HepG2 (cell line): ENCODE results near the gene MYO18A. TPM values are rescaled to one million over a fixed set of nuclear protein-coding genes. Genes with fewer than 3 reads are reported as not detected.

Experiments
- ATF7-NPFF ChIP-seq: sonication (generic); formaldehyde crosslinking; IDR thresholded peaks from 2 replicates; pipeline ENCODE4 v1.8.1; 2023; ENCODE audit warnings: mild to moderate bottlenecking, low read depth, missing genetic modification reagents, moderate library complexity
- BCL6 ChIP-seq: IDR thresholded peaks from 2 replicates; pipeline ENCODE4 v1.6.1; 2016; ENCODE audit warnings: missing genetic modification reagents, missing compliant biosample characterization
- CREB1 ChIP-seq, 2 experiments: fragments of 450-650 bp in 1 of 2; IDR thresholded peaks; 2 replicates each; pipeline ENCODE4 v1.6.1; 2016 to 2017; ENCODE audit warnings: control low read depth in 1 of 2, mild to moderate bottlenecking in 1 of 2, missing compliant biosample characterization in 1 of 2, missing genetic modification characterization in 1 of 2
- DNMT3B ChIP-seq: conservative IDR thresholded peaks from 2 replicates; pipeline ENCODE4 v1.6.1; 2016; ENCODE audit warnings: missing biosample characterization, control low read depth
- ELF3 ChIP-seq: IDR thresholded peaks from 2 replicates; pipeline ENCODE4 v1.6.1; 2016; ENCODE audit warnings: missing genetic modification reagents, missing compliant biosample characterization
- FOSL2 ChIP-seq: sonication (generic); formaldehyde crosslinking; IDR thresholded peaks from 2 replicates; pipeline ENCODE4 v1.4.0; 2020; ENCODE audit warnings: missing genetic modification reagents
- HBP1 ChIP-seq: IDR thresholded peaks from 2 replicates; pipeline ENCODE4 v1.6.1; 2016; ENCODE audit warnings: low read depth, control low read depth
- HDAC1 ChIP-seq: sonication (generic); formaldehyde crosslinking; IDR thresholded peaks from 2 replicates; pipeline ENCODE4 v1.5.1; 2020; ENCODE audit warnings: mild to moderate bottlenecking, missing genetic modification reagents
- HDAC2 ChIP-seq: sonication (generic); formaldehyde crosslinking; IDR thresholded peaks from 2 replicates; pipeline ENCODE4 v1.4.0; 2020; ENCODE audit warnings: missing genetic modification reagents
- HMGXB3 ChIP-seq: sonication (generic); formaldehyde crosslinking; IDR thresholded peaks from 2 replicates; pipeline ENCODE4 v1.4.0; 2020; ENCODE audit warnings: missing genetic modification reagents, borderline replicate concordance
- HNF4A ChIP-seq: sonication (generic); formaldehyde crosslinking; IDR thresholded peaks from 2 replicates; pipeline ENCODE4 v1.4.0; 2020; ENCODE audit warnings: missing genetic modification reagents
- KDM1A ChIP-seq: IDR thresholded peaks from 2 replicates; pipeline ENCODE4 v1.6.1; 2016; ENCODE audit warnings: missing compliant biosample characterization
- MYPOP ChIP-seq: sonication (generic); formaldehyde crosslinking; IDR thresholded peaks from 2 replicates; pipeline ENCODE4 v1.8.1; 2023; ENCODE audit warnings: mild to moderate bottlenecking, moderate library complexity, missing genetic modification reagents
- PHF8 ChIP-seq: sonication (generic); formaldehyde crosslinking; IDR thresholded peaks from 2 replicates; pipeline ENCODE4 v1.5.0; 2020; ENCODE audit warnings: missing genetic modification reagents
- RXRA ChIP-seq: sonication (generic); formaldehyde crosslinking; IDR thresholded peaks from 2 replicates; pipeline ENCODE4 v1.5.1; 2020; ENCODE audit warnings: missing genetic modification reagents
- SMAD3 ChIP-seq: sonication (generic); formaldehyde crosslinking; IDR thresholded peaks from 2 replicates; pipeline ENCODE4 v1.4.0; 2020; ENCODE audit warnings: missing genetic modification reagents
- SOX13 ChIP-seq, 3 experiments: fragments of 450-650 bp in 1 of 3; sonication (generic) in 1 of 3; formaldehyde crosslinking in 1 of 3; IDR thresholded peaks in 2 of 3; conservative IDR thresholded peaks in 1 of 3; 2 replicates each; pipeline versions ENCODE4 v1.5.0 to v1.6.1; 2016 to 2020; ENCODE audit warnings: antibody characterized with exemption in 1 of 3, mild to moderate bottlenecking in 1 of 3, missing compliant biosample characterization in 1 of 3, missing genetic modification reagents in 1 of 3, moderate library complexity in 1 of 3
- SSRP1 ChIP-seq: IDR thresholded peaks from 2 replicates; pipeline ENCODE4 v1.6.1; 2016; ENCODE audit warnings: control low read depth
- TBX2 ChIP-seq: sonication (generic); formaldehyde crosslinking; IDR thresholded peaks from 2 replicates; pipeline ENCODE4 v1.5.0; 2020; ENCODE audit warnings: missing genetic modification reagents, mild to moderate bottlenecking, borderline replicate concordance
- TCF7L2 ChIP-seq: IDR thresholded peaks from 2 replicates; pipeline ENCODE4 v1.6.1; 2011; ENCODE audit warnings: mild to moderate bottlenecking, low read depth, low read length, moderate library complexity
- ZBTB7A ChIP-seq: sonication (generic); formaldehyde crosslinking; IDR thresholded peaks from 2 replicates; pipeline ENCODE4 v1.8.0; 2022; ENCODE audit warnings: mild to moderate bottlenecking, missing genetic modification reagents
- ZMYM2 ChIP-seq: sonication (generic); formaldehyde crosslinking; IDR thresholded peaks from 2 replicates; pipeline ENCODE4 v1.8.0; 2022; ENCODE audit warnings: mild to moderate bottlenecking, missing genetic modification reagents
- ZNF225 ChIP-seq: sonication (generic); formaldehyde crosslinking; IDR thresholded peaks from 2 replicates; pipeline ENCODE4 v1.4.0; 2020; ENCODE audit warnings: mild to moderate bottlenecking, missing genetic modification reagents
- ZNF33B ChIP-seq: sonication (generic); formaldehyde crosslinking; IDR thresholded peaks from 2 replicates; pipeline ENCODE4 v1.5.1; 2020; ENCODE audit warnings: mild to moderate bottlenecking, missing genetic modification reagents
- ZNF644 ChIP-seq: IDR thresholded peaks from 2 replicates; pipeline ENCODE4 v1.6.1; 2016; ENCODE audit warnings: low read depth
- polyA plus RNA-seq, 8 experiments: library from polyadenylated mRNA; depleted of rRNA in 3 of 8; stranded (reverse) in 7 of 8; unstranded in 1 of 8; fragments of >200 nt; fragmentation: Illumina TruSeq in 4 of 8; extraction: Trizol in 4 of 8; gene quantifications; 2 replicates each; pipeline versions ENCODE4 v1.2.1 to v1.2.3, GENCODE V29; 2011 to 2016; ENCODE audit warnings: low read depth in 4 of 8, missing spikeins in 1 of 8, mixed read lengths in 1 of 8; ENCODE audit not compliant: insufficient read depth in 1 of 8
- total RNA-seq, 5 experiments: library from RNA; depleted of rRNA; stranded (reverse); fragments of >200 nt; fragmentation: Illumina TruSeq; extraction: Trizol; gene quantifications; 2 replicates each; pipeline ENCODE4 v1.2.3, GENCODE V29; 2016; ENCODE audit warnings: low read depth in 1 of 5

Gene MYO18A
- total and polyA plus RNA-seq, 2 of the 13 experiments (the other 11 are each of a cell fraction or from before 2014, with no cell fraction given), result 16.8 to 24.8 TPM

- peak; percentile 69; the same call in 1 of the 2 replicates for TF ChIP-seq SSRP1 (CRISPR knock-in tag)
- TF ChIP-seq ZNF33B, result no peak
- TF ChIP-seq HBP1 (CRISPR knock-in tag), result peak; percentile 52; the same call in 1 of the 2 replicates
- TF ChIP-seq MYPOP (CRISPR knock-in tag), result peak; percentile 64; the same call in 1 of the 2 replicates
- TF ChIP-seq TCF7L2, result no peak
- peak; percentile 32; the same call in 1 of the 2 replicates for TF ChIP-seq HDAC2 (CRISPR knock-in tag)
- TF ChIP-seq ZNF644 (CRISPR knock-in tag), result peak; percentile 28; the same call in 1 of the 2 replicates
- peak; percentile 39; the same call in 1 of the 2 replicates for TF ChIP-seq TBX2 (CRISPR knock-in tag)
- 0 out of 2 replicates have a peak, but pooled peaks have one; percentile 14 for TF ChIP-seq KDM1A (CRISPR knock-in tag)
- 0 out of 2 replicates have a peak, but pooled peaks have one; percentile 29 for TF ChIP-seq SMAD3 (CRISPR knock-in tag)
- TF ChIP-seq SOX13 (IDR thresholded peaks at IDR 0.05), result no peak
- peak in 1 of 2 experiments; percentile 52; a peak in 1 of 4 replicates for TF ChIP-seq SOX13 (CRISPR knock-in tag; conservative IDR thresholded peaks at IDR 0.05 in 1 of 2, IDR thresholded peaks at IDR 0.05 in 1 of 2)
- TF ChIP-seq PHF8, result peak; percentile 18; the same call in 1 of the 2 replicates
- no peak for TF ChIP-seq ZMYM2 (CRISPR knock-in tag)
- 0 out of 2 replicates have a peak, but pooled peaks have one; percentile 38 for TF ChIP-seq ZBTB7A (CRISPR knock-in tag)
- 0 out of 2 replicates have a peak, but pooled peaks have one; percentile 19 for TF ChIP-seq HNF4A (CRISPR knock-in tag)
- peak; percentile 46; the same call in 1 of the 2 replicates for TF ChIP-seq RXRA (CRISPR knock-in tag)
- TF ChIP-seq DNMT3B (CRISPR knock-in tag), result 0 out of 2 replicates have a peak, but pooled peaks have one; percentile 55
- 0 out of 2 replicates have a peak, but pooled peaks have one; percentile 13 for TF ChIP-seq HDAC1 (CRISPR knock-in tag)
- 0 out of 2 replicates have a peak, but pooled peaks have one; percentile 30 for TF ChIP-seq ELF3 (CRISPR knock-in tag)
- TF ChIP-seq CREB1 (IDR thresholded peaks at IDR 0.05), result no peak
- TF ChIP-seq CREB1 (CRISPR knock-in tag; IDR thresholded peaks at IDR 0.05), result no peak
- TF ChIP-seq BCL6 (CRISPR knock-in tag), result 0 out of 2 replicates have a peak, but pooled peaks have one; percentile 4
- TF ChIP-seq HMGXB3 (CRISPR knock-in tag), result no peak
- peak; percentile 83 for TF ChIP-seq FOSL2 (CRISPR knock-in tag)
- TF ChIP-seq ATF7-NPFF (CRISPR knock-in tag), result no peak
- no peak for TF ChIP-seq ZNF225
These were observed 28.6 kb downstream of the MYO18A start (continued) for GRCh38 chr17:29151567-29151966.
